Skeletal muscle tissue (tissue), 4 donors: ENCODE data around the gene FBXO21. TPM values are rescaled to one million over a fixed set of nuclear protein-coding genes. Genes with fewer than 3 reads are reported as not detected.

Source experiments
- H3K27ac ChIP-seq: one replicate; pipeline ENCODE4 v1.7.0; 2013; ENCODE audit warnings: mild to moderate bottlenecking, low read depth, low read length, inconsistent platforms
- H3K27me3 ChIP-seq, 3 donors: one replicate each; pipeline ENCODE4 v1.7.0; 2013; ENCODE audit warnings: low read length in 3 of 3; ENCODE audit not compliant: control insufficient read depth in 3 of 3, insufficient read depth in 3 of 3
- H3K36me3 ChIP-seq, 3 donors: one replicate each; pipeline ENCODE4 v1.7.0; 2013; ENCODE audit warnings: low read length in 3 of 3; ENCODE audit not compliant: control insufficient read depth in 3 of 3, insufficient read depth in 3 of 3
- H3K4me1 ChIP-seq, 3 donors: one replicate each; pipeline ENCODE4 v1.7.0; 2013; ENCODE audit warnings: low read length in 3 of 3, mild to moderate bottlenecking in 3 of 3; ENCODE audit not compliant: control insufficient read depth in 3 of 3, insufficient read depth in 3 of 3
- H3K4me3 ChIP-seq, 3 donors: one replicate each; pipeline ENCODE4 v1.7.0; 2013; ENCODE audit warnings: low read length in 3 of 3
- H3K9ac ChIP-seq, 3 donors: one replicate each; pipeline ENCODE4 v1.7.0; 2013; ENCODE audit warnings: low read length in 3 of 3, mild to moderate bottlenecking in 3 of 3, moderate library complexity in 2 of 3, low read depth in 1 of 3
- H3K9me3 ChIP-seq, 3 donors: one replicate each; pipeline ENCODE4 v1.7.0; 2013; ENCODE audit warnings: low read length in 3 of 3; ENCODE audit not compliant: control insufficient read depth in 3 of 3
- total RNA-seq: library from RNA; depleted of rRNA; stranded (reverse); fragments of >200 nt; gene quantifications from one replicate; pipeline ENCODE4 v1.2.3, GENCODE V29; 2014
- donor health status: Osteomylitis.

Gene FBXO21, protein sequence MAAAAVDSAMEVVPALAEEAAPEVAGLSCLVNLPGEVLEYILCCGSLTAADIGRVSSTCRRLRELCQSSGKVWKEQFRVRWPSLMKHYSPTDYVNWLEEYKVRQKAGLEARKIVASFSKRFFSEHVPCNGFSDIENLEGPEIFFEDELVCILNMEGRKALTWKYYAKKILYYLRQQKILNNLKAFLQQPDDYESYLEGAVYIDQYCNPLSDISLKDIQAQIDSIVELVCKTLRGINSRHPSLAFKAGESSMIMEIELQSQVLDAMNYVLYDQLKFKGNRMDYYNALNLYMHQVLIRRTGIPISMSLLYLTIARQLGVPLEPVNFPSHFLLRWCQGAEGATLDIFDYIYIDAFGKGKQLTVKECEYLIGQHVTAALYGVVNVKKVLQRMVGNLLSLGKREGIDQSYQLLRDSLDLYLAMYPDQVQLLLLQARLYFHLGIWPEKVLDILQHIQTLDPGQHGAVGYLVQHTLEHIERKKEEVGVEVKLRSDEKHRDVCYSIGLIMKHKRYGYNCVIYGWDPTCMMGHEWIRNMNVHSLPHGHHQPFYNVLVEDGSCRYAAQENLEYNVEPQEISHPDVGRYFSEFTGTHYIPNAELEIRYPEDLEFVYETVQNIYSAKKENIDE
- 37.6 TPM for total RNA-seq

DNA sequence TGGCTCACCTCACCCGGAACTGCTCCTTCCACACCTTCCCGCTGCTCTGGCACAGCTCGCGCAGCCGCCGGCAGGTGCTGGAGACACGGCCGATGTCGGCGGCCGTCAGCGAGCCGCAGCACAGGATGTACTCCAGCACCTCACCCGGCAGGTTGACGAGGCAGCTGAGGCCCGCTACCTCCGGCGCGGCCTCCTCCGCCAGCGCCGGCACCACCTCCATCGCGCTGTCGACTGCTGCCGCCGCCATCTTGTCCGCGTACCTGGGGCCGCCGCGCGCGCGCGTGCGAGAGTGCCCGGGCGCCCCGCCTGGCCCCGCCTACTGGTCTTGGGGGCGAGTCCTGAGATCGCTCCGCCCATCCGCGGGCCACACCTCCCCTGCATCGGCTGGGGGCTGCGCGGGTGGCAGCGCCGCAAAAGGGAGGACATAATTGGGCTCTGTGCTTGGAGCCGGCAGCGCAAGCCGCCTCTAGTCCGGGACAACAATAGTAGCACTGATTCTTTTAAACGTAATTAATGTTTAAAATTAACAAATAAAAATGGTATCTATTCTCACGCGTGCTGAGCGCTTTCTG, at the start of gene FBXO21:
TSS of gene FBXO21 (minus strand) at position 261 of the 572 bp plus-strand sequence. CDS start at position 247, 14 bp downstream.
- H3K4me3 ChIP-seq = peak within 1 kb of the TSS; percentile 84 to 96 (median 93)
- peaks cover 7 to 16% (median 9%) of the 10 kb centered on the region in 3 donors for H3K4me1 ChIP-seq
- H3K27ac ChIP-seq = peak within 1 kb of the TSS; percentile 68
- H3K27me3 ChIP-seq = no peaks in the 10 kb centered on the region
- H3K9me3 ChIP-seq = peaks cover 0 to 4% (median 2%) of the 10 kb centered on the region in 3 donors
- H3K36me3 ChIP-seq = peaks cover 0 to 6% (median 3%) of the 10 kb centered on the region in 3 donors
- peak within 1 kb of the TSS; percentile 81 to 89 (median 81) for H3K9ac ChIP-seq

DNA sequence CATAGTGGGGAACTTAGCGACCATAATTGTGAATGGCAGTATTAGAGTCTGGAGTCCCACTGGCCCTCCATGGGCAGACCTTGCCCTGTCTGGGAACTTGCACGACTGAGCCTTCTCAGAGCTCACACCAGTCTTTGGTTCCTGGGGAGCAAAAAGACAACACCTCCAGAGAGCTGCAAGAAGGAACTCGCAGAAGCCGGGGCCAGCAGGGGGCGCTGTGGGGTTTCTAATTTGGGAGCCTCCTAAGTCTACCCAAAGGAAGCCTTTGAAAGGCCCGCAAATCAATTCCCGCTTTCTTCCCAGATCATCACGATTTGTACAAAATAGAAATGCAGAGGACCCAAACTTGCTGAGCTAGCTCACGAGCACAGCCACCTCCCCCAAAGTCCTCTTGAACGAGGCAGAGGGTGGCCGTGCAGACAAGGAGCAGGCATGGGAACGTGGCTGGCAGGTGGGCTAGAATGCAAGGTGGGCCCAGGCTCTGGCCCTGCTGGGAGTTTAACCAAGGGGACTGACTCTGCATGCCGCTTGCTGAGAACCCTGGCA, 46.3 kb upstream of the FBXO21 start:
- Histone ChIP-seq H3K27me3 (peaks cover 0 to 3% (median 0%) of the 10 kb centered on the region in 3 donors), H3K36me3 (peaks cover 15 to 31% (median 17%) of the 10 kb centered on the region in 3 donors), H3K9ac (no peak overlapping the region)

DNA sequence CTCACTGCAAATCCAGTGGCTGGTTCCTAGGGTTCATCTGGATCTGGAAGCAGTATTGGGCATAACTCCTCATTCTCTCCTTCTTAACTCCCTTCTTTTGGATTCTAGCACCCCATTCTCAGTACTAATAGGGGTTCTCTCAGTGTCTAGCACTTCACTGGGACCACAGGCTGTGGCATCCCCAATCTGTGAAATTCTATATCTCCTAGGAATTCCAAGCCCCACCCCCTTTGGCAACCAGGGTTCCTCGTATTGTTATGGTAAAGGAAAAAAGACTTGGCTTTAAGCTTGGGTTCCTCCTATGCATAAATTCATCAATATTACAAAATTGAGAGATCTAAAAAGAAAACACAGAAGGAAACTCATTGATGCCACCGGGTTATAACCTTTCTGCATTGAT, 45.0 kb upstream of the FBXO21 start:
- Histone ChIP-seq H3K36me3 (peaks cover 17 to 34% (median 18%) of the 10 kb centered on the region in 3 donors), H3K27ac (no peak overlapping the region), H3K9ac (no peak overlapping the region), H3K27me3 (peaks cover 0 to 3% (median 0%) of the 10 kb centered on the region in 3 donors), H3K4me1 (peaks cover 0 to 2% (median 0%) of the 10 kb centered on the region in 3 donors), H3K9me3 (no peaks in the 10 kb centered on the region), H3K4me3 (no peak overlapping the region)

More for the DNA sequence above, 46.3 kb upstream of the FBXO21 start:
- Histone ChIP-seq H3K27ac (no peak overlapping the region), H3K9me3 (no peaks in the 10 kb centered on the region), H3K4me3 (no peak overlapping the region), H3K4me1 (peaks cover 0 to 2% (median 0%) of the 10 kb centered on the region in 3 donors)

DNA sequence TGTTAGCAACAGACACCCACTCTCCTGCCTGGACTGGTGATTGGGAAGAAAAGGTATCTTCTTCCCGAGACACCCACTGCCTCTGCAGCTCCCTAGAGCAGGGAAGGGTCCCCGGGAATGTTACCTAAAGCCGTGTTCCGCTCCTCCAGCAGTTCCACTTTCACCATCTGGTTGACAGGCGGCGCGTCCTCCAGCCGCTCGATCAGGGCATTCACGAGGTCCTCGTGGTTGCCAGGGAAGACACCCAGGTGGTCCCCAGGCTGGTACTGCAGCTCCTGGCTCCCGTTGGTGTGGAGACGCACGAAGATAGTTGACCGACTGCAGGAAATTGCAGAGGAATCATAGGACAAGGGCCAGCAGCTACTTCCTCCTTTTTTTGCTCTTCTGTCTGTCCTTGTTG, 44.2 kb upstream of the FBXO21 start:
- Histone ChIP-seq H3K27ac (no peak overlapping the region), H3K27me3 (peaks cover 0 to 3% (median 0%) of the 10 kb centered on the region in 3 donors), H3K4me3 (no peak overlapping the region), H3K9me3 (no peaks in the 10 kb centered on the region), H3K4me1 (no peaks in the 10 kb centered on the region), H3K9ac (no peak overlapping the region), H3K36me3 (peaks cover 17 to 26% (median 22%) of the 10 kb centered on the region in 3 donors)

DNA sequence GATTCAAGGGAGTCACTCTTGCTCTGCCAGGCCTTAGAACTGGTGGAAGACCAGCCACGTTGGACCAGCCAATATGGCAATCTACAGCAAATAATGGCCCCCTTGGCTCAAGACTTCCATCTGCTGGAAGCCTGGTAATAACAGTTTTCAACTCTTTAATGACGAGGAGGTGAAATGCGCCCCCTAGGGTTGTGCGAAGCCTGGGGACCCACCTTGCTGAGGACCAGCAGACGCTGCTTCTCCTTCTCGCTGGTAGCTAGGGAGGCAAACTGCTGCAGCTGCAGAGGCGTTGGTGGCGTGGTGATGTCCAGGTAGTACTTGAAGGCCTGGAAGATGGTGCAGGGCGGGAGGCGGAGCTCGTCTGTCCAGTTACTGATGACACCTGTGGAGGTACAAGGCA, 41.5 kb upstream of the FBXO21 start:
- no peaks in the 10 kb centered on the region for H3K4me1 ChIP-seq
- no peak overlapping the region for H3K4me3 ChIP-seq
- no peaks in the 10 kb centered on the region for H3K9me3 ChIP-seq
- H3K27ac ChIP-seq = no peak overlapping the region
- H3K36me3 ChIP-seq = peaks cover 25 to 32% (median 27%) of the 10 kb centered on the region in 3 donors
- H3K9ac ChIP-seq = no peak overlapping the region
- H3K27me3 ChIP-seq = peaks cover 0 to 1% (median 0%) of the 10 kb centered on the region in 3 donors

DNA sequence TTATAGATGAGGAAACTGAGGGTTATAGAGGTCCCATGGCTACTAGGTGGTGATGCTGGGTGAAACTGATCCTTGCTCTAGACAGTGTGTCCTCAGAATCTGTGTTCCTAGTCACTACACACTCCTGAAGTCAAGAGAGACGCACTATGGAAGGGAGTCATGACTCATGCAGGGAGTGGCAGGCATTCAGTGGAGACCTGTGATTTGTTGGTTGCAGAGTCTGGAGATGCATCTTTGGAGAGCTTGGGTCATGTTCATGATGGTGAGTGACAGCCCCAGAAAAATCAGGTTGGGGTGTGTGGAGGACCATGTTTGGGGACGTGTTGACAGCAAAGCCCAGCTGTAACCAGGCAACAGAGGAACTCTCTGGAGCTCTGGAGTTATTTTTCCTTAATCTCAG, 38.0 kb upstream of the FBXO21 start:
- H3K9ac ChIP-seq = no peak overlapping the region
- H3K36me3 ChIP-seq = peaks cover 22 to 48% (median 39%) of the 10 kb centered on the region in 3 donors
- no peak overlapping the region for H3K27ac ChIP-seq
- H3K27me3 ChIP-seq = no peaks in the 10 kb centered on the region
- H3K9me3 ChIP-seq = no peaks in the 10 kb centered on the region
- H3K4me3 ChIP-seq = no peak overlapping the region
- H3K4me1 ChIP-seq = no peaks in the 10 kb centered on the region

DNA sequence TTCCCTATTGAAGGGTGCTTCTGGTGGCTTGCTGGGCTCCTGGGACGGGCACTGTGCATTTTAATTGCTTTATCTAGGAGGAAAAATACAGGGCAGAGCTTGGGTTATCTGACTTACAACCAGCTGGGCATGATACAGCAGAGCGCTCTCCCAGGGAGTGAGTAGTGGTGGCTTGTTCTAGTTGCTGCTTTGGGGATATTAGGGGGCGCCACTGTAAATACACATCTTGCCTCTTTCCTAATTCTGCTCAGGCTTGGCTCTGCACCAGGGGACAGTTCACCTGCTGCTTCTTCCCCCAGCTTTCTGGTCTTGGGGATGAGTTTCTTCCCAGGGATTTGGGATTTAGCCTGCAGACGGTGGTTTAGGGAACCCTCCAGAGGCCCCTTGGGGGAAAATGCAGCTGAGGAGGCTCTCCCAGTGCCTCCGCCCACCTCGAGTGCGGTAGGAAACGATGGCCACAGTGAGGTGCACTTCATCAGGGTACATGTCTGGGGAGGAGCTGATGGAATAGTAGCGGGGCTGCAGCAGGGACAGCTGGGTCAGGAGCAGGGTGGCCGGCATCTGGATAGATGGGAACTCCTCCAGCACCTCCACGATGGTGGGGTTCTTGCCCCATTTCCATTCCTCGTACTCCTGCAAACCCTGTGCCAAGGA, 36.9 kb upstream of the FBXO21 start:
- H3K4me3 ChIP-seq = no peak overlapping the region
- H3K9ac ChIP-seq = no peak overlapping the region
- no peaks in the 10 kb centered on the region for H3K9me3 ChIP-seq
- peaks cover 28 to 52% (median 44%) of the 10 kb centered on the region in 3 donors for H3K36me3 ChIP-seq
- H3K27ac ChIP-seq = no peak overlapping the region
- no peaks in the 10 kb centered on the region for H3K27me3 ChIP-seq
- H3K4me1 ChIP-seq = no peaks in the 10 kb centered on the region

DNA sequence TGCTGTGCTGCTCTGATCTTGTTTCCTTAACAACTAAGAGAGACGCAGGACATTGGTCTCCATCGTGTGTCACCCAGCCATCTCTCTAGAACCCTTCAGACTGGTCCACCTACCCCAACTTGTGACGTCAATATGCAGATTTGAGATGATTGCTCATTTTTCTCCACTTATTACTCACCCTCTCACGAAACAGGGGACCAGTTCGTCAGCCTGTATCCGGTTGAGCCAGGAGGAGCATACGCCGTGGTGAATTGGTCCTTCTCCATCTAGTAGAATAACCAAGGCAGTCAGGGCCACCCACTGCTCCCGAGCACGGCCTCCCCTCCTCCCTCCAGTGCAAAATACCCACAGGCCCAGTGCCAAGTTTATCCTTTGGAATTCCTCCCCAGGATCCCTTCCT, 36.2 kb upstream of the FBXO21 start:
- peaks cover 22 to 47% (median 39%) of the 10 kb centered on the region in 3 donors for H3K36me3 ChIP-seq
- no peak overlapping the region for H3K4me3 ChIP-seq
- no peaks in the 10 kb centered on the region for H3K9me3 ChIP-seq
- H3K27ac ChIP-seq = no peak overlapping the region
- H3K4me1 ChIP-seq = no peaks in the 10 kb centered on the region
- no peak overlapping the region for H3K9ac ChIP-seq
- no peaks in the 10 kb centered on the region for H3K27me3 ChIP-seq

DNA sequence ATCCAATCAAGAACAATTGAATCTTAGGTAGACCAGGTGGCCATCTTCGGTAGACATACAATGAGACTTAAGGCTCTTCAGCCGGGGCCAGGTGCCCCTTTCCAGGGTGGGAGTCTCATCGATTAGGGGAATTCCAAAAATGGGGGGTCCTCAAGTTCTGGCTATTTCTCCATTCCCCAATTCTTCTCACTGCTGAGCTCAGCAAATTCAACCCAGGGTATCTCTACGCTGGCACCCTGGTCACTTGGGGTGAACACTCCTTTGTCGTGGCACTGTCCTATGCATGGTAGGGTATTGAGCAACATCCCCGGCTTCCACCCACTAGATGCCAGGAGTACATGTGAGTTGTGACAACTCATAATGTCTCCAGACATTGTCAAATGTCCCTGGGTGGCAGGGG, 34.9 kb upstream of the FBXO21 start:
- no peak overlapping the region for H3K27ac ChIP-seq
- H3K4me3 ChIP-seq = no peak overlapping the region
- H3K27me3 ChIP-seq = peaks cover 0 to 2% (median under 1%) of the 10 kb centered on the region in 3 donors
- H3K9ac ChIP-seq = no peak overlapping the region
- no peaks in the 10 kb centered on the region for H3K4me1 ChIP-seq
- peaks cover 17 to 39% (median 38%) of the 10 kb centered on the region in 3 donors for H3K36me3 ChIP-seq
- H3K9me3 ChIP-seq = no peaks in the 10 kb centered on the region
